Liver (tissue), 2 donors: ENCODE data around the gene AHR.
"Not testable (repeated sequence)": the region's sequence is repeated elsewhere in the genome, so short reads cannot be mapped to it uniquely, and the experiment has no call there.

Experiments used
- CTCF ChIP-seq: fragments of 150-350 bp; IDR thresholded peaks from 2 replicates; pipeline ENCODE4 v1.5.1; 2017; ENCODE audit warnings: improper control_type of control experiment, low read depth, low read length; ENCODE audit not compliant: missing input control
- MAX ChIP-seq: IDR thresholded peaks from 2 replicates; pipeline ENCODE4 v1.6.1; 2016; ENCODE audit warnings: antibody characterized with exemption
- donor health status: healthy.

- TF ChIP-seq CTCF, MAX: not testable (repeated sequence)
Observed at GRCh38 chr7:17348932-17349331, 50.5 kb downstream of the AHR start.
